Lower leg skin (tissue), 3 donors: ENCODE results near the gene DIMT1.

ENCODE experiments used
- CTCF ChIP-seq, 3 donors: fragments of 450-650 bp; IDR thresholded peaks; one replicate each; pipeline ENCODE4 v1.5.1; 2016; ENCODE audit warnings: antibody characterized with exemption in 3 of 3, mild to moderate bottlenecking in 3 of 3, moderate library complexity in 2 of 3
- POLR2A ChIP-seq, 2 donors: fragments of 450-650 bp; IDR thresholded peaks; one replicate each; pipeline ENCODE4 v1.6.1; 2016 to 2017; ENCODE audit warnings: antibody characterized with exemption in 2 of 2, mild to moderate bottlenecking in 1 of 2, moderate library complexity in 1 of 2

GRCh38 chr5:62385816-62386400, 17.8 kb downstream of the DIMT1 start:
- no peak for TF ChIP-seq POLR2A (IDR thresholded peaks at IDR 0.05)
- TF ChIP-seq CTCF (IDR thresholded peaks at IDR 0.05) = no peak
